GM18498 (cell line): ENCODE results near the gene FAH.
"Not testable (repeated sequence)": the region's sequence is repeated elsewhere in the genome, so short reads cannot be mapped to it uniquely, and the experiment has no call there.

Experiments
- ATAC-seq: cut with Tn5 transposase; IDR thresholded peaks from one replicate; pipeline ENCODE4 v1.9.1; 2021; ENCODE audit warnings: mild to moderate bottlenecking, moderate library complexity; ENCODE audit not compliant: unreplicated experiment

The FAH gene

DNA sequence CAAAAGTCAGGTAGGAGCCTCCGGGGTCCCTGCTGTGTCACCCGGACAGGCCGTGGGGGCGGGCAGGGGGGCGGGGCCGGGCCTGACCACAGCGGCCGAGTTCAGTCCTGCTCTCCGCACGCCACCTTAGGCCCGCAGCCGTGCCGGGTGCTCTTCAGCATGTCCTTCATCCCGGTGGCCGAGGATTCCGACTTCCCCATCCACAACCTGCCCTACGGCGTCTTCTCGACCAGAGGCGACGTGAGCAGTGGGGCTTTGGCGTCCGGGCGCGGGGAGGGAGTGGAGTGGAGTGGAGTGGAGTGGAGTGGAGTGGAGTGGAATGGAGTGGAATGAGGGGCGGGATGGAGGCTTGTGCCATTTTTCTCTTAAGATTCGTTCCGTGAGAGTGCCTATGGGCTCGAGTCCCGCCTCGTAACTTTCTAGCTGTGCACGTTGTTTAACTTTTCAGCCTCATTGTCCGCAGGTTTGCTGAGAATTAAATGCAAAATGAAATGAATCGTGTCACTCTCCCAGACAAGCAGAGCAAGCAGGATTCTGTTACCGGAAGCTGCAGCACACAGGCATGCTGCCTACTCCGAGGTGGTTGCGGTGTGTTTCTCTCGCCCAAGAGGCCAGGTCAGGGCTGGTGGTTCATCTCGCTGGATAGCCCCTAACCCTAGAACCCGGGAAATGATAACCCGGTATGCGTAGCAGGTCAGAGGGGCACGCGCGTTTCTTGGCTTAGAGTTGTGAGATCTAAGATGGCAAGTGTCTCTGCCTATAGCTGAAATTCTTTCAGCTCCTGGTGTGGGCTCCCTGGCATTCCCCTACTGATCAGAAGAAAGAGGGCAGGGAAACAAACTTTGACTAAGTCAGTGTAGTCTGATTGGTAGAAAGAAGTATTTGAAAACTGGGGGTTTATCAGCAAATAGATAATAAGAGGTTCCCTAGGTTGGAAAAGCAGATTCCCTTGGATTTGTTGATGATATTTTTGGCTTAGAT is at the start of gene FAH:
Gene FAH, plus strand, starts transcription at position 104 of the 981 bp plus-strand sequence. Its CDS starts 56 bp downstream, at position 160.
- peak; percentile 57 for ATAC-seq

DNA sequence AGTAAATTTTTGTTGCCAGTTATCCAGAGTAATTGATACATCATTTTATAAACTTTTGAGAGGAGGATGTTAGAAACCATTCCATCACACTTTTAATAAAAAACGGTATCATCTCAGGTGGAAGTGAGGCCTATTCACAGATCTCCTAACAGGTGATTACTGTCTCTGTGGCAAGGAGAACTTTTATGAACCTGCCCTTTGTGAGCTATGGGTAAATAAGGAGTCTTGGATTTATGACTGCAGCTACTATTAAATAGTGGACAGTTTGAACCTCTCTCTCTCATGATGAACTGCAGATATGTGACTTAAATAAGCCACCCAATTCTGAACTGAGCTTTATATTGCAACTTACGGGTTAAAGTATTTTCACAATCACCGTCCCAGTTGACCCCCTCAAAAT is 47.6 kb upstream of the FAH start:
- ATAC-seq: no peak

DNA sequence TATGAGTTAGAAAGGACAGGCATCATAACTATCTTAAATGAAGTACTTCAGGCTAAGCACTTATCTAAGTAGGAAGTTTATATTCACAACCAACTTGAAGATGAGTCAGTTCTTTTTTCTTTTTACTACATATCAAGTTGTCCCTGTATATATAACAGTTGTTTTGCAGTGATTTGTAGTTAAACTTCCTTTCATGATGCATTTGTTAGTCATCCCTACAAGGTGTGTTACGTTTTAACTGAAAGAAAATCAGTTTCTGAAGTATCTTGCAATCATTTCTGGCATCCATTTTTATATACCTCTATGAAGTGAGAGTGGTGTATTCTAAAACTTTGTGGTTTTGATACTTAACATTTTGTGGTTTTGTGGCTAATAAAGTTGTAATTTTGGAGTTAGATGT is 47.2 kb upstream of the FAH start:
- ATAC-seq: no peak

DNA sequence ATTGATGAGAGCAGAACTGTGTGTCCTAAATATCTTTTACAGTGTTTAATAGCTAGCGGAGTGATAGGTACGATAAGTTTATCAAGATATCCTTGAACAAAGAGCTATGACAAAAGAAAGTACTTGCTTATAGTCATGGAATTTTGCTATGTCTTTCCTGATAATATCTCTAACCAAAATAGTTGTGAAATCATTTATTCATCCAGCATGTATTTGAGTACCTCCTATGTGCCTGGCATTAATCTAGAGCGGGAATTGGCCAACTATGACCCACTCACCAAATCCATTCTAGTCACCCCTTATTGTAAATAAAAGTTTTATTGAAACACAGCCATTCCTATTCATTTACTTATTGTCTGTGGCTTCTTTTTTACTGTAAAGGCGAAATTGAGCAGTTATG is 46.7 kb upstream of the FAH start:
- ATAC-seq: no peak

DNA sequence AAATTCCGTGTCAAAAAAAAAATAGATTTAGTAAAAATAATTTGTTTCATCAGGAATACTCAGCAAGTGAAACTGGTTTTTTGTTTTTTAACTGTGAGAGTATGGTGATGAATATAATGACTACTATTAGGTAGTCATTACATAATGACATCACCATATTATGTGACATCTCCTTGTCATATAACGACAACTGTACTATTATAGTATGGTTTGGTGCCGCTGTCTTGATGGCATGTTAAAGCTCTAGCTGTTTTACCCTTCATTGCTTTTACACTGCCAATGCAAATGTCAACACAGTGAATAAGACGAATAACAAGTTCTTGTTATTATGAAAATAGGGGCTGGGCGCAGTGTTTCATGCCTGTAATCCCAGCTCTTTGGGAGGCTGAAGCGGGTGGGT is 45.6 kb upstream of the FAH start:
- no peak for ATAC-seq

DNA sequence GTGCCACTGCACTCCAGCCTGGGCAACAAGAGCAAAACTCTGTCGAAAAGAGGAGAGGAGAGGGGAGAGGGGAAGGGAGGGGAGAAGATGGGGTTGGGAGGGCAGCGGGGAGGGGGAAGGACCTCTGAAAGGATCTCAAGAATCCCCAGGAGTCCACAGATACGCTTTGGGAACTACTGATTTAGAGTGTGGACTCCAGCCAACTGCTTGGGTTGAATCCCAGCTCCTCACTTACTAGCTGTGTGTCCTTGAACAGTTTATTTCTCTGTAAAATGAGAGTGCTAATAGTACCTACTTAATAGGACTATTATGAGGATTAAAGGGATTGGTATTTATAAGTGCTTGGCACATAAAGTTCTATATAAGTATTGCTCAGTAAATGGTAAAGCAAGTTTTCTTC is 45.0 kb upstream of the FAH start:
- ATAC-seq: no peak

DNA sequence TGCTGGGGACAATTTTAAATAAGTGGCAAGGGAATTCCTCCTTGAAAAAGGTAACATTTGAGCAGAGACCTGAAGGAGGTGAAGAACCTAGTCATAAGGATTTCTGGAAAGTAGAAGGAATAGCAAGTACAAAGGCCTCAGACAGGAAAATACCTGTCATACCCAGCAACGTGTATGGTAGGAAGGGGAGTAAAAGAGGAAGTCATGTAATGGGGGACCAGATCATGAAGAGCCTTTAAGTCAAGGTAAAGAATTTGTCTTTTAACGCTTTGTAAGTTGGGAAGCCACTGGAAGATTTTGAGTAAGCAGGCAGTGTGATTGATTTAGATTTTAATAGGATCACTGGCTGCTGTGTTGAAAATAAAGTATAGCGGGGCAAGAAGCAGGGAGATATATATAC is 43.4 kb upstream of the FAH start:
- ATAC-seq: no peak

DNA sequence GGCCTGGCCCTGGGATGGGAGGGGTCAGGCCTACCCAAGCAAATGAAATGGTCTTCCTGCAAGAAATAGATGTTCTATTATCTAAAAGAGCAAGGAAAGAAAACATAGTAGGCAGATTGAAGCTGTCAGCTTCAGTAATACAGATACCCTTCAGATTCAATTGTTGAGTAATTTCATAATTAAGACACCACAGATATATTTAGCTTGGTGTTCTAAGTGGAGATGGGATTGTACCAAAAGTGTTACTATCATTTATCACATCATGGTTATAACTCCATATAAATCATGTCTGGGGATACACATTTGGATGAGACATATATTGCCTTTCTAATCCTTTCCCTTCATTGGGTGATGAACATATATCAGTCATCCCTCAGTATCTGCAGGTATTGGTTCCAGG is 41.9 kb upstream of the FAH start:
- no peak for ATAC-seq

DNA sequence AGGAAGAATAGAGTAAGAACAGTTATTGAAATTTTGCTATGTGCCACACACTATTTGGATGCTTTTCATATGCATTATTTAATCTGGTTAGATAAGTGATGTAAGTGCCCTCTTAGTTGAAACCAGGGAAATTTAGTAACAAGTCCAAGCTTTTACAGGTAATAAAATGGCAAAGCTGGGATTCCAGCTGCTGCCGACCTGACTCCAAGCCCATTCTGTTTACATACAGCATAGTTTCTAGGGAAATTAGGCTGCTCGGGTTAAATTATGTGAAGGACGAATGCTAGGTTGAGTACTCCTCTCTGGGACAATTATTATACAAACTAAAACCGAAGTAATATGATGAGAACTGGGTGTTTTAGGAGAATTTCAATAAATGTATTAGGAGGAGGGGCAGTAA is 38.7 kb upstream of the FAH start:
- ATAC-seq: no peak

DNA sequence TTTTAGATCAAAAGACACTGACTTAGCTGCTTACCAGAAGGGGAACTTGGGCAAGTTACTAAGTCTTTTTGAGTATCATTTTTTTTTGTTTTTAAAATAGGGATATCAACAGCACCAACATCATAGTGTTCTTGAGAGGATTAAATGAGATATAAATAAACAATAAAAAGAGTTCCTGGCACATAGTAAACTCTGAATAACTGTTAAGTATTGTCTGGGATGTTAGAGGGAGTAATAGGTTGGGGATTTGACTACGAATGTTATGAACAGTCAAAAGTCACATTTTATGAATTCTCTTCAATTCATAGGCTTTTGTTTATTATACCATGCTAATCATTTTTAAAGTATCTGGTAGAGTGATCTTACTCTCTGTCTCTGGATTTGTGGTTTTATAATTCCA is 37.8 kb upstream of the FAH start:
- no peak for ATAC-seq

DNA sequence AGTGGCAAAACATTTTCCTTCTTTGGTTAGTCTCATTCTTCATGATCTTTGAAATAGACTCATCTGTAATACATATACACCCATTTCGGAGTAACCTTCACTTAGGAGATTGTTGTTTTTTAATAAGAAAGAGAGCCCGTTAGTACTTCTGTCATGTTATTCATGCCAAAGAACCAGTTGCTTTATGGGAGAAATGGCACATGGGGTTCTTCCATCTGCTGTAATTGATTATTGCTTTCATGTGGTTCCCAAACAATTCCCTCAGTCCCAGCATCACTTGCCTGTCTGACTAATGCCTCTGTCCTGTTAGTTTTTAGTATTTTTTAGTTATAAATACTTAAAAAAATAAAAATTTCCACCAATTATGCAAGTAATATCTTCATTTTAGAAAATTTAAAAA is 33.8 kb upstream of the FAH start:
- no peak for ATAC-seq

DNA sequence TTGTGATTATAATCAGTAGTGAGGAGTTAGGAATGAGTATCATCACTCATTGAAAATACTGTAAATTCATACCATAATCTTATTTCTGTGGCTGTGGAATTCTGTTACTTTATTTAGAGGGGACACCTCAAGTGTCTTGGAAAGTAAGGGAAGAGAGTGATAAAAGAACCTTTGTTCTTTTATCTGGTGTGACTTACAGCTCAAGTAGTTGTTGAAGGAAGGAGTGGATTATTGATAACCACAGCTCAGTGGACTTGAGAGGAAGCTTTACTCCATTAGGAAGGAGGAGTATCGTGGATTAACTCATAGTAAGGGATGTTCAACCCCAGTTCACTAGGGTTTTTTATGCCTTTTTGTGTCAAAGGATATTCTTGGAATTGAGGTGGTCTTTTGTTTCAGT is 32.2 kb upstream of the FAH start:
- ATAC-seq: no peak

DNA sequence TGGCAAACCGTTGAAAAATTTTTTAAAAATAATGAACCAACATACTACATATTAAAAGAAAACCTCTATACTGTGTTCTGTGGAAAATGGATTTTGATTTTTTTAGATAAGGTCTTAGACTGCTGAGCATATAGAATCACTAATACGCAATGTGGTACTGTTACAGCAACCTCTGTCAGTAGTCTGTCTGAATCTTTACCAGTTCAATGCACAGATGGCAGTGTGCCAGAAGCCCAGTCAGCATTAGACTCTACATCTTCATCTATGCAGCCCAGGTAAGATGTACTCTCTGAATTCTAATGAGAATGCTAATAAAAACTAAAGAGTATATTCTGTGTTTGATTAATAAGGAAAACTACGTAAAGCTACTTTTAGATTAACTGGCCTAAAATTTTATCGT is 31.3 kb upstream of the FAH start:
- no peak for ATAC-seq

DNA sequence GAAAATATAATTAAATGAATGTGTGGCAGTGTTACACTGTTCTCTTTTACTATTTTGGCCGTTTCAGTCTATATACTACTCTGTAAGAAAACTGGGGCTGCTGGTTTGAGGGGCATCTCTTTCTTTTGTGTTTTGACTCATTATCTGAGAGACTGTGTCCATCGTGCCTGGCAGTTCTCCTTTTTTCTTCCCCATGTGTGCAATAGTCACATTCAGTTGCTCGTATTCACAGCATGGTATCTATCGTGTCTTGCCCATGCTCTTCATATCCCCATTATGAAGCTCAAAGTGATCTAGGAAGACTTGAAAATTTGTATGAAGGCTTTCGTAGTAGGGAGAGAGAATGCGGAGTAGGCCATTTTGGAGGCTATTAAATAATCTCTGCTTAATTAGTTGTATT is 29.8 kb upstream of the FAH start:
- ATAC-seq: no peak

DNA sequence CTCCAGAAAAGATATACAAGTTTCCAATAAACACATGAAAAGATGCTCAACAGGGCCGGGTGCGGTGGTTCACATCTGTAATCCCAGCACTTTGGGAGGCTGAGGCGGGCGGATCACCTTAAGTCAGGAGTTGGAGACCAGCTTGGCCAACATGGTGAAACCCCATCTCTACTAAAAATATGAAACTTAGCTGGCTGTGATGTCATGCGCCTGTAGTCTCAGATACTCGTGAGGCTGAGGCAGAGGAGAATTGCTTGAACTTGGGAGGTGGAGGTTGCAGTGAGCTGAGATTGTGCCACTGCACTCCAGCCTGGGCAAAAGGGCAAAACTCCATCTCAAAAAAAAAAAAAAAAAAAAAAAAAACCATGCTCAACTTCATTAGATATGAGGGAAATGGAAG is 25.5 kb upstream of the FAH start:
- ATAC-seq: not testable (repeated sequence)

DNA sequence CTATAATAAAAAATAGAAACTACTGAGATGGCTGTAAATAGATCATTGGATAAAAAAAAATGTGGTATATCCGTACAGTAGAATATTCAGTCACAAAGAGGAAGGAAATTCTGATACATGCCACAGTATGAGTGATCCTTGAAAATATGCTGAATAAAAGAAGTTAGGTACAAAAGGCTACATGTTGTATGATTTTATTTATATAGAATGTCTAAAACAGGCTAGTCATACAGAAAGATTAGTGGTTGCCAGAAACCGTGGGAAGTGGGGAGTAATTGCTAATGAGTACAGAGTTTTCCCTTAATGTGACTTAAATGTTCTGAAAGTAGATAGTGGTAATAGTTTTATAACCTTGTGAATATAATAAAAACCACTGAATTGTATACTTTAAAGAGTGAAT is 24.9 kb upstream of the FAH start:
- no peak for ATAC-seq

DNA sequence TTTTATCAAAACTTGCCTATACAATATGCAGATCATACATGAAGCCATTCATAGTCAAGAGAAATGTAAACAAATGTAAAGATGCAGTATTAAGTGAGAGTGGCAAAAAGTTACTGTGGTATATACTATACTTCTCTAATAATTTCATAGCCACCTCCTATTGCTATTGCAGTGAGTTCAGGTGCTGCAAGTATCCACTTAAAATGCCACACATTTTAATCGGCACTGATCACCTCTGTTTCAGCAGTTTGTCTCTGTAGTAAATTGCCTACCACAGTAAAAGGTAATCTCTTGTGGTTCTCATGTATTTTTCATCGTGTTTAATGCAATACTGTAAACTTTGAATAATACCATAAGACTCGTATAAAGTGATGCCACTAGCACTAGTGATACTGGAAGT is 20.4 kb upstream of the FAH start:
- ATAC-seq: no peak

DNA sequence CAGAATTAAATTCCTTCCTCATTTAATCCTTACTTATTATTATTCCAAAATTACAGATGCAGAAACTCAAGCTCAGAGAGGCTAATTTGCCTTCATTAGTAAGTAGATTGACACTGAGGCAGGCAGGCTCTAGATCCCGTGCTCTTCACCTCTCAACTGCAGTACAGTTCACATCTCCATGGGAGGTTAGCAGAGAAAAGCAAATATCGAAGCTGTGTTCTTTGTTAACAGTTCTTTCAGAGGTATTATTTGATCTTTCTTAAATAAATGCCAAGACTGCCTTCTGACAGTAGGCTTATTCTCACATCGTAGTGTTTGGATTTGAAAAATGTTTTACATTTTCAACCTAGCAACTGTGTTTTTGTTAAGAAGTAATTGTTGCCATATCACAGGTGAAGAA is 15.9 kb upstream of the FAH start:
- no peak for ATAC-seq

DNA sequence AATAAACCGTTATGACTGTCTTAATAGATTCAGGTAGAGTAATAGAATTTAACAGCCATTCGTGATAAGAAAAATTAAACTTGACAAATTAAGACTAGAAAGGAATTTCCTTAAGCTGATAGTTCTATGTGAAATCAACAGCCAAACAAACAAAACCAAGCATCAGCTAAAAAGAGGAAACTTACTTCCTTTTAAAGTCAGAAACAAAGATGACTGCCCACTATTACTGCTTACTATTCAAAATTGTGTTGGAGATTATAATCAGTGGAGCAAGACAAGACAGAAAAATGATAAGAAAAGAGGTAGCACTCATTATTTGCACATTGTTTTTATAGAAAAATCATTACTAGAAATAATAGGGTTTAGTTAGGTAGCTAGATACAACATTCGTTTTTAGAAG is 13.8 kb upstream of the FAH start:
- no peak for ATAC-seq

DNA sequence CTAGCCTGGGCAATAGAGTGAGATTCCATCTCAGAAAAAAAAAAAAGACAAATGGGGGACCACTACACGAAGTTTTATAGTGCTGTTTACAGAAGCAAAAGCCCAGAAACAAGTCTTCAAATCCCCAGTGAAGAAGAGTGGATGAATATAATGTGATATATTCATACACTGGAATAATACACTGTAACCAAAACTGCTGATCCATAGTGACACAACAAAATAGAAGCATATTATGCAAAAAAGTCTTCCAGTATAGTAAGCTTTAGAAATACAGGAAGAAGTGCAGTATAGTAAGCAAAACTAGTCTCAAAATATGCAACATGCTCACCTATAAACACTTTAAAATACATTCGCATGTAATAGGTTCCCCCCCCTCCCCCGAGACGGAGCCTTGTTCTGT is 11.9 kb upstream of the FAH start:
- ATAC-seq: no peak

DNA sequence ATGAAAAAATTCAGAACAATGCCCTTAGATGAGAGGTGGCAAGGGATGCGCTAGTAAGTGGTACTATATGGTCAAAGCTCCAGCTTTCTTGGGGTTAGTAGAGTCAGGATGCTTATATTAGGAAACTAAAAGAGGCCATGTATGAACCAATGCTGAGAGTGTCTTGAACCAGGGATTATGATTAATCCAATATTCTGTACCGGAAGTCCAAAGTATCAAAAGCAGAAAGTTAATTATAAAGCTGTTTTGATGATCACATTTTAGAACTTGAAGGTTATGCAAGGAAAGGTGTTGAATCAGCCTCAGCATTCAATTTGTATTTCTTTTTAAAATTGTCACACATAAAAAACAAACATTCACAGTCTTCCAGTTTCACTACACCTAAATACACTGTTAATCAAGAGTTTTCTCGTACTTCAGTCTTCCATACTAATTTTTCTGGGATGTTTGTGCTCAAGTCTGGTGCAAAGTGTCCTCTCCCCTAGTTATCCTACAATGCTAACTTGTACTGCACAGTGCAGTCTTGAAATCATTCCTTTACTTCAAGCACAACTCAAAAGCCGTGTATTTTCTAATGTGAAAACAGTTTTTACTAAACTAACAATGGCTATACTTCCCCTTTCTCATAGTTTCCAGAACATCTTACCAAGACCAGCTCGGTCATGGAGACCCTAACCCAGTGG is 10.7 kb upstream of the FAH start:
- no peak for ATAC-seq

DNA sequence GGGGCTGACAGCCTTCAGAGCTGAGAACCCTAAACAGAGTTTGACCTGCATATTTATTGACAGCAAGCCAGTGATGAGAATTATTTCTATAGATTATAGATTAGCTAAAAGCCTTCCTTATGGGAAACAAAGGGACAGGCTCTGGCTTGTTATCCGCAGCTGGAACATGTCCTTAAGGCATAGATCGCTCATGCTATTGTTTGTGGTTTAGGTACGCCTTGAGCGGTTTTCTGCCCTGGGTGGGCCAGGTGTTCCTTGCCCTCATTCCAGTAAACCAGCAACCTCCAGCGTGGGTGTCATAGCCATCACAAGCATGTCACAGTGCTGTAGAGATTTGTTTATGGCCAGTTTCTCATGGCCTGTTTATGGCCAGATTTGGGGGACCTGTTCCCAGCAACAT is 10.2 kb upstream of the FAH start:
- no peak for ATAC-seq
